Activated CD4-positive, alpha-beta T cell treated with anti-CD3 and anti-CD28 coated beads, Interleukin-2, amount 50 U/mL, for 16 hours (primary cell): ENCODE measurements around the gene CMTM1.

Experiments used
- DNase-seq: peaks from one replicate; pipeline ENCODE4 v3.0.0-alpha.2; 2020

Gene CMTM1

GRCh38 chr16:66539623-66540469 lies 26.4 kb upstream of the CMTM1 start:
- no peak for DNase-seq

GRCh38 chr16:66541388-66542355 lies 24.6 kb upstream of the CMTM1 start:
- DNase-seq, result no peak

- DNase-seq, result no peak
Measured at GRCh38 chr16:66542396-66542795, 23.8 kb upstream of the CMTM1 start.

GRCh38 chr16:66543541-66543940 lies 22.7 kb upstream of the CMTM1 start:
- DNase-seq, result no peak

- no peak for DNase-seq
Measured at GRCh38 chr16:66544016-66544757, 22.1 kb upstream of the CMTM1 start.

- no peak for DNase-seq
Measured at GRCh38 chr16:66547101-66547989, 18.9 kb upstream of the CMTM1 start.

GRCh38 chr16:66548068-66548467 lies 18.2 kb upstream of the CMTM1 start:
- DNase-seq, result no peak

GRCh38 chr16:66548868-66549267 lies 17.4 kb upstream of the CMTM1 start:
- DNase-seq, result no peak

- peak; percentile 68 for DNase-seq
Measured at GRCh38 chr16:66549284-66550131, 16.7 kb upstream of the CMTM1 start, which contains the start of gene TK2. TK2 (minus strand) TSS chr16:66550122; CDS start chr16:66550061, 61 bp downstream.

- peak; percentile 82 for DNase-seq
Measured at GRCh38 chr16:66551348-66551759, 14.9 kb upstream of the CMTM1 start.

- DNase-seq, result peak; percentile 23
Measured at GRCh38 chr16:66551788-66552285, 14.4 kb upstream of the CMTM1 start.

- peak; percentile 94 for DNase-seq
Measured at GRCh38 chr16:66552286-66553177, 13.7 kb upstream of the CMTM1 start, which contains the start of gene CKLF. CKLF (plus strand) TSS chr16:66552576; CDS start chr16:66552716, 140 bp downstream.

GRCh38 chr16:66553223-66553622 lies 13.0 kb upstream of the CMTM1 start:
- DNase-seq, result peak; percentile 26

GRCh38 chr16:66554021-66554420 lies 12.2 kb upstream of the CMTM1 start:
- no peak for DNase-seq

GRCh38 chr16:66554495-66554894 lies 11.7 kb upstream of the CMTM1 start:
- DNase-seq, result no peak

- DNase-seq, result no peak
Measured at GRCh38 chr16:66560107-66560506, 6.1 kb upstream of the CMTM1 start.

- DNase-seq, result no peak
Measured at GRCh38 chr16:66561381-66562080, 4.7 kb upstream of the CMTM1 start.

- DNase-seq, result no peak
Measured at GRCh38 chr16:66562409-66562808, 3.8 kb upstream of the CMTM1 start.

- DNase-seq, result no peak
Measured at GRCh38 chr16:66562986-66563385, 3.3 kb upstream of the CMTM1 start.
